CD14-positive monocyte (primary cell): Measurements from ENCODE around the gene PTMS. TPM values are rescaled to one million over a fixed set of nuclear protein-coding genes. Genes with fewer than 3 reads are reported as not detected.

ENCODE experiments used
- DNase-seq, 3 donors: peaks; one replicate each; pipeline ENCODE4 v3.0.0-alpha.2; 2011 to 2022
- H2AFZ ChIP-seq: 2 replicates; pipeline ENCODE4 v1.6.0; 2012; ENCODE audit warnings: mild to moderate bottlenecking, low read depth, low read length, inconsistent platforms; ENCODE audit not compliant: insufficient read depth, poor library complexity, severe bottlenecking
- H3K27ac ChIP-seq, 2 donors: 1 replicate in 1 of 2; 2 replicates in 1 of 2; pipeline ENCODE4 v1.5.1; 2012 to 2013; ENCODE audit warnings: low read length in 2 of 2, control low read depth in 1 of 2, inconsistent platforms in 1 of 2, low read depth in 1 of 2, mild to moderate bottlenecking in 1 of 2
- H3K27me3 ChIP-seq, 2 donors: one replicate each; pipeline versions ENCODE4 v1.6.0 to v1.6.1; 2011 to 2013; ENCODE audit warnings: low read length in 2 of 2; ENCODE audit not compliant: control insufficient read depth in 2 of 2, insufficient read depth in 2 of 2
- H3K36me3 ChIP-seq, 2 donors: replicated peaks in 1 of 2; 1 replicate in 1 of 2; 2 replicates in 1 of 2; pipeline versions ENCODE4 v1.5.1 to v1.6.1; 2012 to 2013; ENCODE audit warnings: low read length in 2 of 2, control low read depth in 1 of 2, inconsistent platforms in 1 of 2, mild to moderate bottlenecking in 1 of 2; ENCODE audit not compliant: insufficient read depth in 2 of 2, control insufficient read depth in 1 of 2
- H3K4me1 ChIP-seq, 2 donors: 1 replicate in 1 of 2; 2 replicates in 1 of 2; pipeline versions ENCODE4 v1.5.1 to v1.6.1; 2012 to 2013; ENCODE audit warnings: low read length in 2 of 2, control low read depth in 1 of 2, inconsistent platforms in 1 of 2, mild to moderate bottlenecking in 1 of 2, moderate library complexity in 1 of 2; ENCODE audit not compliant: insufficient read depth in 2 of 2, control insufficient read depth in 1 of 2
- H3K4me2 ChIP-seq: replicated peaks from 2 replicates; pipeline ENCODE3; 2012; ENCODE audit warnings: low read length, moderate library complexity, mild to moderate bottlenecking; ENCODE audit not compliant: poor library complexity, severe bottlenecking; ENCODE audit errors: extremely low read depth
- H3K4me3 ChIP-seq, 3 experiments: fragments of 200-600 bp in 1 of 3; sonication (generic) in 1 of 3; replicated peaks in 1 of 3; 1 replicate in 2 of 3; 2 replicates in 1 of 3; pipeline ENCODE4 v1.5.1; 2011 to 2013; ENCODE audit warnings: low read length in 3 of 3, mild to moderate bottlenecking in 3 of 3, control low read depth in 2 of 3, low read depth in 2 of 3, inconsistent platforms in 1 of 3, moderate library complexity in 1 of 3
- H3K79me2 ChIP-seq: 2 replicates; pipeline ENCODE4 v1.6.0; 2012; ENCODE audit warnings: mild to moderate bottlenecking, control low read depth, inconsistent platforms, low read length, moderate library complexity; ENCODE audit not compliant: insufficient read depth
- H3K9ac ChIP-seq: 2 replicates; pipeline ENCODE4 v1.6.0; 2017; ENCODE audit warnings: low read length, mild to moderate bottlenecking; ENCODE audit not compliant: insufficient read depth, poor library complexity, severe bottlenecking
- H3K9me3 ChIP-seq, 2 donors: replicated peaks in 1 of 2; 1 replicate in 1 of 2; 2 replicates in 1 of 2; pipeline versions ENCODE4 v1.5.1 to v1.6.1; 2012 to 2013; ENCODE audit warnings: low read length in 2 of 2, control low read depth in 1 of 2; ENCODE audit not compliant: control insufficient read depth in 1 of 2, insufficient read depth in 1 of 2
- H4K20me1 ChIP-seq: 2 replicates; pipeline ENCODE4 v1.6.0; 2012; ENCODE audit warnings: mild to moderate bottlenecking, low read length, control low read depth, moderate library complexity; ENCODE audit not compliant: insufficient read depth
- H3K27ac Mint-ChIP-seq, 7 donors: one replicate each; pipeline ENCODE4 v1.8.0; 2020; ENCODE audit warnings: mild to moderate bottlenecking in 7 of 7, mixed read lengths in 7 of 7, moderate library complexity in 6 of 7, inconsistent platforms in 2 of 7
- H3K27me3 Mint-ChIP-seq, 3 donors: one replicate each; pipeline ENCODE4 v1.8.0; 2021 to 2022; ENCODE audit warnings: low read depth in 3 of 3, mild to moderate bottlenecking in 3 of 3, mixed read lengths in 3 of 3, moderate library complexity in 3 of 3, inconsistent platforms in 1 of 3
- H3K36me3 Mint-ChIP-seq, 2 donors: one replicate each; pipeline ENCODE4 v1.8.0; 2020; ENCODE audit warnings: mixed read lengths in 2 of 2, inconsistent platforms in 1 of 2, mild to moderate bottlenecking in 1 of 2
- H3K4me1 Mint-ChIP-seq: one replicate; pipeline ENCODE4 v1.8.0; 2020; ENCODE audit warnings: mild to moderate bottlenecking, mixed read lengths
- H3K4me3 Mint-ChIP-seq, 2 donors: one replicate each; pipeline ENCODE4 v1.8.0; 2020; ENCODE audit warnings: mild to moderate bottlenecking in 2 of 2, mixed read lengths in 2 of 2, moderate library complexity in 1 of 2
- H3K9me3 Mint-ChIP-seq, 7 donors: one replicate each; pipeline ENCODE4 v1.8.0; 2020 to 2022; ENCODE audit warnings: mixed read lengths in 7 of 7, mild to moderate bottlenecking in 6 of 7, moderate library complexity in 6 of 7, inconsistent platforms in 2 of 7
- CTCF ChIP-seq: fragments of 200-600 bp; IDR thresholded peaks from one replicate; pipeline ENCODE4 v1.8.0; 2022; ENCODE audit warnings: antibody characterized with exemption, mild to moderate bottlenecking
- WGBS: methylation state at CpG from one replicate; pipeline ENCODE4 v1.1.5; 2013; ENCODE audit warnings: missing lambda C conversion rate; ENCODE audit not compliant: insufficient coverage; 5-methylcytosine and 5-hydroxymethylcytosine counted together
- intact Hi-C, 2 donors: fragments of 100-400 bp; cut with micrococcal nuclease; formaldehyde crosslinking; loops; one replicate each; pipeline versions ENCODE4 v1.15.0 to v1.15.1; 2023
- polyA plus RNA-seq, 3 donors: library from polyadenylated mRNA; depleted of rRNA in 1 of 3; unstranded in 2 of 3; stranded (reverse) in 1 of 3; fragments of 300-500 nt in 2 of 3; fragments of >200 nt in 1 of 3; fragmentation: Illumina TruSeq in 2 of 3; gene quantifications; 1 replicate in 2 of 3; 2 replicates in 1 of 3; pipeline ENCODE4 v1.2.3, GENCODE V29; 2012 to 2021

The PTMS gene
- polyA plus RNA-seq, 3 donors: 2.4 to 9.7 (median 2.6) TPM

DNA sequence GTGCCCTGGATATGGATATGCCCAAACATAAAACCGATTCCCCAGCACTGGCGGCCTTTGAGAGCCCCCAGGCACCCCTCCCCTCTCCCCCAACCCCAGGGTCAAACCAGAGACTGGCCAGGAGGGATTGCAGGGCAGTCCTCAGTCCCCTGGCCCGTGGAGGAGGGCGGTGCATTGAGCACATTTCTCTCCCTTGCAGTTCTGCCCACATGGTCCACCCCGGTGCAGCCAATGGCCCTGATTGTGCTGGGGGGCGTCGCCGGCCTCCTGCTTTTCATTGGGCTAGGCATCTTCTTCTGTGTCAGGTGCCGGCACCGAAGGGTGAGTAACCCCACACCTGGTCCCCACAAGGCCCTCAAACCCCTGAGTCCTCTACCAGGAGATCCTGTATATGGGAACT lies 52.1 kb downstream of the PTMS start:
- 93% methylated on average over 6 of the region's 10 CpGs for WGBS
- no peak overlapping the region for H3K4me3 Mint-ChIP-seq
- peaks cover 60 to 66% of the 10 kb centered on the region in 2 donors for H3K36me3 Mint-ChIP-seq
- H3K9me3 Mint-ChIP-seq: peaks cover 0 to 2% (median 0%) of the 10 kb centered on the region in 7 donors
- H3K27me3 Mint-ChIP-seq: peaks cover 3 to 9% (median 5%) of the 10 kb centered on the region in 3 donors
- peaks cover 58% of the 10 kb centered on the region for H4K20me1 ChIP-seq
- H3K4me1 Mint-ChIP-seq: peaks cover 35% of the 10 kb centered on the region
- no peak for DNase-seq
- no peak overlapping the region for H3K4me3 ChIP-seq
- H3K9me3 ChIP-seq: no peaks in the 10 kb centered on the region
- H3K27ac ChIP-seq: no peak overlapping the region
- H3K27me3 ChIP-seq: peaks cover 0 to 6% of the 10 kb centered on the region in 2 donors
- peaks cover 5% of the 10 kb centered on the region for H3K79me2 ChIP-seq
- no peak overlapping the region for H2AFZ ChIP-seq
- peaks cover 60 to 66% of the 10 kb centered on the region in 2 donors for H3K36me3 ChIP-seq
- H3K9ac ChIP-seq: no peak overlapping the region
- H3K27ac Mint-ChIP-seq: no peak overlapping the region
- H3K4me1 ChIP-seq: peaks cover 20 to 35% of the 10 kb centered on the region in 2 donors
- H3K4me2 ChIP-seq: no peak overlapping the region
- intact Hi-C loops: no loop called here
- no peak for TF ChIP-seq CTCF

DNA sequence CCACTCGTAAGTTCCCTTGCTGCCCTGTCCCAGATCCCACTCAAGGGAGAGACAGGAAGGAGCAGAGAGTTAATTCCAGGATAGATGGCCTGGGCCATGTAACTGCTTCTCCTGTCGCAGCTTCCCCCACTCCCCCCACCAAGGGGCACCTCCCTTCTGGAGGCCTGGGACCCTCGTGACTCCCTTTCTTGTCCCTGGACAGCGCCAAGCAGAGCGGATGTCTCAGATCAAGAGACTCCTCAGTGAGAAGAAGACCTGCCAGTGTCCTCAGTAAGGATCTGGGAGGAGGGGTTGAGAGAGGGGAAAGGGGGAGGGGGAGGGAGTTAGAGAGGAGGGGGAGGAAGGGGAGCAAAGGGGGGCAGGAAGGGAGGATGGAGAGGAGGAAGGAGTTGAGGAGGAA lies 52.5 kb downstream of the PTMS start:
- peaks cover 0 to 6% of the 10 kb centered on the region in 2 donors for H3K27me3 ChIP-seq
- intact Hi-C loops: no loop called here
- peaks cover 60 to 66% of the 10 kb centered on the region in 2 donors for H3K36me3 ChIP-seq
- H4K20me1 ChIP-seq: peaks cover 56% of the 10 kb centered on the region
- WGBS: 92% methylated on average over 4 of the region's 5 CpGs
- no peak overlapping the region for H3K4me3 ChIP-seq
- peaks cover 20 to 38% of the 10 kb centered on the region in 2 donors for H3K4me1 ChIP-seq
- peak in 1 of 3 donors; percentile 1 for DNase-seq
- no peak for TF ChIP-seq CTCF
- no peaks in the 10 kb centered on the region for H3K9me3 ChIP-seq
- H3K27ac Mint-ChIP-seq: no peak overlapping the region
- peaks cover 3 to 11% (median 7%) of the 10 kb centered on the region in 3 donors for H3K27me3 Mint-ChIP-seq
- peaks cover 34% of the 10 kb centered on the region for H3K4me1 Mint-ChIP-seq
- H3K27ac ChIP-seq: no peak overlapping the region
- peaks cover 60 to 66% of the 10 kb centered on the region in 2 donors for H3K36me3 Mint-ChIP-seq
- H2AFZ ChIP-seq: no peak overlapping the region
- no peak overlapping the region for H3K4me2 ChIP-seq
- H3K4me3 Mint-ChIP-seq: no peak overlapping the region
- H3K9ac ChIP-seq: no peak overlapping the region
- peaks cover 5% of the 10 kb centered on the region for H3K79me2 ChIP-seq
- peaks cover 0 to 2% (median 0%) of the 10 kb centered on the region in 7 donors for H3K9me3 Mint-ChIP-seq
